Measurements from ENCODE around the gene RNASE7. TPM values are rescaled to one million over a fixed set of nuclear protein-coding genes. Genes with fewer than 3 reads are reported as not detected.

RNASE7 gene
- total RNA-seq, 1 donor from 2014 or later: 12.1 TPM

DNA sequence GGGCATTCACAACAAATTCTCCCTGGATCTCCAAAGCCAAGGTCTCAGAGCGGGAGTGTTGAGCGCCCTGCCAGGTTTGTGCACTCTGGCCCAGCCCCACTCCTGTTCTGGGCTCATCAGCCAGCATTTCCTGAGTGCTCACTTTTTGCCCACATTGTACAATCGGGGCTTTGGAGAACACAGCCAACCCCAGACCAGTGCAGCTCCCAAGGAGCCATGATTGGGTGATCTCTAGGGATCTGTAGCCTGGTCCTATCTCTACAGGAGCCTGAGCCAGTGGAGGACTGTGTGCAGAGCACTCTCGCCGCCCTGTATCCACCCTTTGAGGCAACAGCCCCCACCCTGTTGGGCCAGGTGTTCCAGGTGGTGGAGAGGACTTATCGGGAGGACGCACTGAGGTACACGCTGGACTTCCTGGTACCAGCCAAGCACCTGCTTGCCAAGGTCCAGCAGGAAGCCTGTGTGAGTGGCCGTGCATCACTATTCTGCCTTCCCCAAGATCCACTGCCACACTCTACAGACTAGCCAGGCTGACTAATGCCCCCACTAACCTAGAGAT lies 30.7 kb downstream of the RNASE7 start:
- Histone ChIP-seq H3K27me3 (ENCODE audit: control insufficient read depth, insufficient read depth, low read length) (peaks cover 5% of the 10 kb centered on the region), H3K36me3 (ENCODE audit: control insufficient read depth, insufficient read depth, low read length) (no peaks in the 10 kb centered on the region), H3K4me3 (ENCODE audit: low read depth, low read length) (no peak overlapping the region)
- TF ChIP-seq, protein P1, sequence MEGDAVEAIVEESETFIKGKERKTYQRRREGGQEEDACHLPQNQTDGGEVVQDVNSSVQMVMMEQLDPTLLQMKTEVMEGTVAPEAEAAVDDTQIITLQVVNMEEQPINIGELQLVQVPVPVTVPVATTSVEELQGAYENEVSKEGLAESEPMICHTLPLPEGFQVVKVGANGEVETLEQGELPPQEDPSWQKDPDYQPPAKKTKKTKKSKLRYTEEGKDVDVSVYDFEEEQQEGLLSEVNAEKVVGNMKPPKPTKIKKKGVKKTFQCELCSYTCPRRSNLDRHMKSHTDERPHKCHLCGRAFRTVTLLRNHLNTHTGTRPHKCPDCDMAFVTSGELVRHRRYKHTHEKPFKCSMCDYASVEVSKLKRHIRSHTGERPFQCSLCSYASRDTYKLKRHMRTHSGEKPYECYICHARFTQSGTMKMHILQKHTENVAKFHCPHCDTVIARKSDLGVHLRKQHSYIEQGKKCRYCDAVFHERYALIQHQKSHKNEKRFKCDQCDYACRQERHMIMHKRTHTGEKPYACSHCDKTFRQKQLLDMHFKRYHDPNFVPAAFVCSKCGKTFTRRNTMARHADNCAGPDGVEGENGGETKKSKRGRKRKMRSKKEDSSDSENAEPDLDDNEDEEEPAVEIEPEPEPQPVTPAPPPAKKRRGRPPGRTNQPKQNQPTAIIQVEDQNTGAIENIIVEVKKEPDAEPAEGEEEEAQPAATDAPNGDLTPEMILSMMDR (IDR thresholded peaks at IDR 0.05; ENCODE audit: insufficient read depth, low read length, severe bottlenecking): no peak
- no peak for FAIRE-seq
- no peak for DNase-seq (ENCODE audit: low read depth)

DNA sequence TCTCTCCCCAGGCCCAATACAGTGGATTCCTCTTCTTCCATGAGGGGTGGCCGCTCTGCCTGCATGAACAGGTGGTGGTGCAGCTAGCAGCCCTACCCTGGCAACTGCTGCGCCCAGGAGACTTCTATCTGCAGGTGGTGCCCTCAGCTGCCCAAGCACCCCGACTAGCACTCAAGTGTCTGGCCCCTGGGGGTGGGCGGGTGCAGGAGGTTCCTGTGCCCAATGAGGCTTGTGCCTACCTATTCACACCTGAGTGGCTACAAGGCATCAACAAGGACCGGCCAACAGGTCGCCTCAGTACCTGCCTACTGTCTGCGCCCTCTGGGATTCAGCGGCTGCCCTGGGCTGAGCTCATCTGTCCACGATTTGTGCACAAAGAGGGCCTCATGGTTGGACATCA lies 31.8 kb downstream of the RNASE7 start:
- no peak overlapping the region for H3K4me3 ChIP-seq (ENCODE audit: low read depth, low read length)
- FAIRE-seq (no peak), DNase-seq (ENCODE audit: low read depth) (no peak)

GRCh38 chr14:21074398-21075272 lies 32.5 kb downstream of the RNASE7 start:
- H3K36me3 ChIP-seq (ENCODE audit: control insufficient read depth, insufficient read depth, low read length): peaks cover 1% of the 10 kb centered on the region
- FAIRE-seq (no peak), DNase-seq (ENCODE audit: low read depth) (no peak)
- H3K27me3 ChIP-seq (ENCODE audit: control insufficient read depth, insufficient read depth, low read length): no peaks in the 10 kb centered on the region
- H3K4me3 ChIP-seq (ENCODE audit: low read depth, low read length): no peak overlapping the region
- TF ChIP-seq, protein P1 (IDR thresholded peaks at IDR 0.05; ENCODE audit: insufficient read depth, low read length, severe bottlenecking): no peak

More for the DNA sequence above, 31.8 kb downstream of the RNASE7 start:
- Histone ChIP-seq H3K36me3 (ENCODE audit: control insufficient read depth, insufficient read depth, low read length) (peaks cover 1% of the 10 kb centered on the region), H3K27me3 (ENCODE audit: control insufficient read depth, insufficient read depth, low read length) (peaks cover 2% of the 10 kb centered on the region)
- TF ChIP-seq, protein P1 (IDR thresholded peaks at IDR 0.05; ENCODE audit: insufficient read depth, low read length, severe bottlenecking): no peak

DNA sequence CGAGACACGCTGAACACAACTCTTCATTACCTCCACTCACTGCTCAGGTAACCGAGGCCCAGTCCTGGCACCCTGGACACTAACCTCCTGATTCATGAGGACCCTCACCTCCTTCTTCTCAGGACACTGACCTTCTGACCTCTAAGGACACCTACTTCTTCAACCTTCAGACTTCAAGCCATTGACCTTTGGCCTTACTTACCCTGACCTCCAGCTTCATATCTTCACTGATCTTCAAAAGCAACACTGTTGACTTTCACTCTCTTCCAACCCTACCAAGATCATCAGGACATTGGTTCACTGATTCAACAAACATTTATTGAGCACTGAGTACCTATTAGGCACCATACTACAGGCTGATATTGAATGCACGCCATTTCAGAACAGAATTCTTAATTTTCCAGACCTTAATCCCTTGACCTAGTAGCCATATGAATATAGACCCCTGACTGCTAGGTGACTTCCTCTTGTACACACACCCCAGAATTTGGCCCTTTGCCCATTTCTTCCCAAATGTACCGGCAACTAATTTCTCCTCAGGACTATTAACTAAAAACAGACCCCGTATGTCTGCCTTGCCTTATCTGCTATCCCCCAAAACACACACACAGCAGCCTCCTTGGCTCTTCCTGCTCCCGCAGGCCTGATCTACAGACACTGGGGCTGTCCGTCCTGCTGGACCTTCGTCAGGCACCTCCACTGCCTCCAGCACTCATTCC lies 33.7 kb downstream of the RNASE7 start:
- Histone ChIP-seq H3K4me3 (ENCODE audit: low read depth, low read length) (no peak overlapping the region), H3K36me3 (ENCODE audit: control insufficient read depth, insufficient read depth, low read length) (peaks cover 1% of the 10 kb centered on the region), H3K27me3 (ENCODE audit: control insufficient read depth, insufficient read depth, low read length) (no peaks in the 10 kb centered on the region)
- DNase-seq (ENCODE audit: low read depth) (no peak), FAIRE-seq (no peak)
- TF ChIP-seq, protein P1 (IDR thresholded peaks at IDR 0.05; ENCODE audit: insufficient read depth, low read length, severe bottlenecking): no peak

DNA sequence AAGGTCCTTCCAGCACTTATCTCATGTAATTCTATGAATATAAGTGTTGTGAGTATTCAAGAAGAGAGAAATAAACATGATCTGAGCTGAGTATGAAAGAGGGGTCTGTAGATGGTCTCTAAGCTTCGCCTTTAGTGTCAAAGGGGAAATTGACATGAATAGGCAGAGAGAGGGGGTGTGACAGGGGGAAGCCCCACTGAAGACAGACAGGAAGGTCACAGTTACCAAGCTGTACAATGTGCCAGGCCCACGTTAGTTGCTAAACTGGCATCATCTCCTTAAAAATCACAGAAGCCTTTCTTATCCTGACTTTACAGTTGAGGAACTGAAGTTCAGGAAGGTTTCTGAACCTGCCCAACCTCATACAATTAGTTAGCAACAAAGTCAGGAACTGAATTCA lies 35.5 kb downstream of the RNASE7 start:
- Histone ChIP-seq H3K36me3 (ENCODE audit: control insufficient read depth, insufficient read depth, low read length) (peaks cover 1% of the 10 kb centered on the region), H3K4me3 (ENCODE audit: low read depth, low read length) (no peak overlapping the region), H3K27me3 (ENCODE audit: control insufficient read depth, insufficient read depth, low read length) (no peaks in the 10 kb centered on the region)
- DNase-seq (ENCODE audit: low read depth) (no peak), FAIRE-seq (no peak)
- TF ChIP-seq, protein P1 (IDR thresholded peaks at IDR 0.05; ENCODE audit: insufficient read depth, low read length, severe bottlenecking): no peak

All from bronchial epithelial cell (primary cell).